Measurements from ENCODE around the gene FAIM.
"Not testable (repeated sequence)": the region's sequence is repeated elsewhere in the genome, so short reads cannot be mapped to it uniquely, and the experiment has no call there.

FAIM gene

GRCh38 chr3:138601661-138602060, 6.9 kb upstream of the FAIM start:
- not testable (repeated sequence) for DNase-seq (ENCODE audit: low read depth)

- DNase-seq (ENCODE audit: low read depth) = not testable (repeated sequence)
Observed at GRCh38 chr3:138604106-138604595, 4.4 kb upstream of the FAIM start.

- DNase-seq (ENCODE audit: low read depth) = no peak
Observed at GRCh38 chr3:138609898-138610266, 1.3 kb downstream of the FAIM start.

- DNase-seq (ENCODE audit: low read depth) = no peak
Observed at GRCh38 chr3:138615462-138615861, 6.9 kb downstream of the FAIM start.

- DNase-seq (ENCODE audit: low read depth) = peak; percentile 26
Observed at GRCh38 chr3:138620431-138620830, 11.9 kb downstream of the FAIM start.

- DNase-seq (ENCODE audit: low read depth) = no peak
Observed at GRCh38 chr3:138624518-138624917, 15.9 kb downstream of the FAIM start.

- DNase-seq (ENCODE audit: low read depth) = peak; percentile 82
Observed at GRCh38 chr3:138625707-138626365, 17.3 kb downstream of the FAIM start.

GRCh38 chr3:138629526-138629925, 21.0 kb downstream of the FAIM start:
- DNase-seq (ENCODE audit: low read depth) = no peak

GRCh38 chr3:138638641-138639040, 30.1 kb downstream of the FAIM start:
- no peak for DNase-seq (ENCODE audit: low read depth)

- DNase-seq (ENCODE audit: low read depth) = no peak
Observed at GRCh38 chr3:138640537-138640936, 32.0 kb downstream of the FAIM start.

- no peak for DNase-seq (ENCODE audit: low read depth)
Observed at GRCh38 chr3:138642226-138642926, 33.8 kb downstream of the FAIM start.

- DNase-seq (ENCODE audit: low read depth) = no peak
Observed at GRCh38 chr3:138642927-138643253, 34.3 kb downstream of the FAIM start.

GRCh38 chr3:138646008-138646407, 37.4 kb downstream of the FAIM start:
- no peak for DNase-seq (ENCODE audit: low read depth)

GRCh38 chr3:138646513-138646912, 37.9 kb downstream of the FAIM start:
- DNase-seq (ENCODE audit: low read depth) = no peak

- DNase-seq (ENCODE audit: low read depth) = no peak
Observed at GRCh38 chr3:138649134-138649533, 40.6 kb downstream of the FAIM start.

GRCh38 chr3:138653567-138653966, 45.0 kb downstream of the FAIM start:
- DNase-seq (ENCODE audit: low read depth) = no peak

GRCh38 chr3:138657508-138657907, 48.9 kb downstream of the FAIM start:
- DNase-seq (ENCODE audit: low read depth) = no peak

GRCh38 chr3:138668107-138668506, 59.5 kb downstream of the FAIM start:
- no peak for DNase-seq (ENCODE audit: low read depth)

- no peak for DNase-seq (ENCODE audit: low read depth)
Observed at GRCh38 chr3:138670407-138670806, 61.8 kb downstream of the FAIM start.

GRCh38 chr3:138673641-138674530, 65.3 kb downstream of the FAIM start:
- DNase-seq (ENCODE audit: low read depth) = peak; percentile 76

GRCh38 chr3:138675393-138675792, 66.8 kb downstream of the FAIM start:
- peak; percentile 24 for DNase-seq (ENCODE audit: low read depth)

GRCh38 chr3:138678086-138678485, 69.5 kb downstream of the FAIM start:
- no peak for DNase-seq (ENCODE audit: low read depth)

GRCh38 chr3:138678874-138679392, 70.4 kb downstream of the FAIM start:
- DNase-seq (ENCODE audit: low read depth) = no peak

All from iris pigment epithelial cell (primary cell).